AG04449 (cell line): ENCODE results near the gene TRAF7.

ENCODE experiments used
- CTCF ChIA-PET: fragments of 350-600 bp; formaldehyde crosslinking; extraction: SDS; loops from one replicate; lab custom pipeline; 2021; ENCODE audit warnings: antibody characterized with exemption; lab: Yijun Ruan, JAX
- POLR2A ChIA-PET: fragments of 400-600, 350-600 bp; formaldehyde crosslinking; extraction: SDS; loops from one replicate; lab custom pipeline; 2020; ENCODE audit warnings: antibody characterized with exemption, inconsistent platforms; lab: Yijun Ruan, JAX
- DNase-seq: peaks from one replicate; pipeline ENCODE4 v3.0.0-alpha.2; 2010; ENCODE audit warnings: low read depth, low spot score
- H3K4me3 ChIP-seq: 2 replicates; pipeline ENCODE4 v1.5.1; 2011; ENCODE audit warnings: low read depth, mild to moderate bottlenecking, control low read depth, low read length
- TF ChIP-seq, protein P1 (sequence below): IDR thresholded peaks from one replicate; pipeline ENCODE4 v1.5.1; 2011; ENCODE audit warnings: mild to moderate bottlenecking, moderate library complexity, low read length, control low read depth, inconsistent platforms; ENCODE audit not compliant: insufficient read depth; ENCODE audit errors: missing control alignments

The TRAF7 gene

DNA sequence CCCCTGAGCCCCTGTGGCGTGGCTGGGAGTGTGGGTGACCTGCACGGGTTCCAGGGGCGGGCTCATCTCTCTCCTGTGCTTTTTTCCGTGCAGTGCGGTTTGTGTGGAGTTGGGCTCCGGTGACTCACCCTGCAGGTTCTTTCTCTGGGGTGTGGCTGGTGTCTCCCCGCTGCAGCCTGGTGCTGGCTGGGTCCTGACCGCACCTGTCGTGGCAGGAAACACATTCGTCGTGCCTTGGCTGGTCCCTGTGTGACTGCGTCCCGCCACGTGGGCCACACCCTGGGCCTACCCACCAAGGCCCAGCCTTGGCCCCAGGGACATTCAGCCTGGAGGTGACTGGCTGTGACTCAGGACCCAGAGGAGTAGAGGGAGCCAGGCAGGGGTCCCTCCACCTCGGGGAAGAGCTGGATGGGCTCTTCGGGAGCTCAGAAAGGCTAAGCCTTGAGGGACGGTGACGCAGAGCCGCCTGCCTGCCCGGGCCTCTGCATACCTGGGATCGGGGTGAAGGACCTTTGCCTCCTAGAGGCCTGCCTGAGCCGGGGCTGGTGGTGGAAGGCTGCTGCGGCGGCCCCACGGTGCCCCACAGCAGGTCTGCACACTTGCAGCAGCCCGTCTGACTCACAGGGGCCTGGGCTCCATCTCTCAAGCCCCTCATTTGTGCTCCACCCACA, 7.8 kb downstream of the TRAF7 start:
- no peak for DNase-seq
- ChIA-PET POLR2A (interaction anchor here (1.3 kb wide), 1 partner anchor 8 kb away, joined by 4 read pairs; the partner anchor contains the start of gene TRAF7), CTCF (no interaction called here)
- no peak overlapping the region for H3K4me3 ChIP-seq
- TF ChIP-seq, protein P1, sequence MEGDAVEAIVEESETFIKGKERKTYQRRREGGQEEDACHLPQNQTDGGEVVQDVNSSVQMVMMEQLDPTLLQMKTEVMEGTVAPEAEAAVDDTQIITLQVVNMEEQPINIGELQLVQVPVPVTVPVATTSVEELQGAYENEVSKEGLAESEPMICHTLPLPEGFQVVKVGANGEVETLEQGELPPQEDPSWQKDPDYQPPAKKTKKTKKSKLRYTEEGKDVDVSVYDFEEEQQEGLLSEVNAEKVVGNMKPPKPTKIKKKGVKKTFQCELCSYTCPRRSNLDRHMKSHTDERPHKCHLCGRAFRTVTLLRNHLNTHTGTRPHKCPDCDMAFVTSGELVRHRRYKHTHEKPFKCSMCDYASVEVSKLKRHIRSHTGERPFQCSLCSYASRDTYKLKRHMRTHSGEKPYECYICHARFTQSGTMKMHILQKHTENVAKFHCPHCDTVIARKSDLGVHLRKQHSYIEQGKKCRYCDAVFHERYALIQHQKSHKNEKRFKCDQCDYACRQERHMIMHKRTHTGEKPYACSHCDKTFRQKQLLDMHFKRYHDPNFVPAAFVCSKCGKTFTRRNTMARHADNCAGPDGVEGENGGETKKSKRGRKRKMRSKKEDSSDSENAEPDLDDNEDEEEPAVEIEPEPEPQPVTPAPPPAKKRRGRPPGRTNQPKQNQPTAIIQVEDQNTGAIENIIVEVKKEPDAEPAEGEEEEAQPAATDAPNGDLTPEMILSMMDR, result no peak

DNA sequence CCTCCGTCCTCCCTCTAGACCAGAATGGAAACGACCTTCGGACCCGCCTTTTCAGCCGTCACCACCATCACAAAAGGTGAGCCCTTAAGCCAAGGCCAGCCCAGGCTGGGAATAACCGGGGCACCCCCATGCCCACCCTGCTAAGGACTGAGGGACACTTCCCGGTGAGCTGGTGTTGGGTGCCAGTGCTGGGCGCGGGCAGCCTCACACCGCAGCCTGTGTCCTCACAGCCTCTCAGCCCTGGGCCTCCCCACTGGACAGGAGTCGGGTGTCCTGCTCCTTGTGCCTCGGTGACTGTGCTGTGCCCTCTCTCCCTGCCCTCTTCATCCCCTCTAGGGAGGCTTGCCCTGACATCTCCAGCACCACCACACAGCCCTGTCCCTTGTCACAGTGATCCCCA, 10.3 kb downstream of the TRAF7 start:
- POLR2A ChIA-PET, result interaction anchor here (2.1 kb wide), 1 partner anchor 11 kb away, joined by 12 read pairs; the partner anchor contains the start of gene TRAF7
- TF ChIP-seq, protein P1, result no peak
- CTCF ChIA-PET, result no interaction called here
- DNase-seq, result no peak
- H3K4me3 ChIP-seq, result no peak overlapping the region

DNA sequence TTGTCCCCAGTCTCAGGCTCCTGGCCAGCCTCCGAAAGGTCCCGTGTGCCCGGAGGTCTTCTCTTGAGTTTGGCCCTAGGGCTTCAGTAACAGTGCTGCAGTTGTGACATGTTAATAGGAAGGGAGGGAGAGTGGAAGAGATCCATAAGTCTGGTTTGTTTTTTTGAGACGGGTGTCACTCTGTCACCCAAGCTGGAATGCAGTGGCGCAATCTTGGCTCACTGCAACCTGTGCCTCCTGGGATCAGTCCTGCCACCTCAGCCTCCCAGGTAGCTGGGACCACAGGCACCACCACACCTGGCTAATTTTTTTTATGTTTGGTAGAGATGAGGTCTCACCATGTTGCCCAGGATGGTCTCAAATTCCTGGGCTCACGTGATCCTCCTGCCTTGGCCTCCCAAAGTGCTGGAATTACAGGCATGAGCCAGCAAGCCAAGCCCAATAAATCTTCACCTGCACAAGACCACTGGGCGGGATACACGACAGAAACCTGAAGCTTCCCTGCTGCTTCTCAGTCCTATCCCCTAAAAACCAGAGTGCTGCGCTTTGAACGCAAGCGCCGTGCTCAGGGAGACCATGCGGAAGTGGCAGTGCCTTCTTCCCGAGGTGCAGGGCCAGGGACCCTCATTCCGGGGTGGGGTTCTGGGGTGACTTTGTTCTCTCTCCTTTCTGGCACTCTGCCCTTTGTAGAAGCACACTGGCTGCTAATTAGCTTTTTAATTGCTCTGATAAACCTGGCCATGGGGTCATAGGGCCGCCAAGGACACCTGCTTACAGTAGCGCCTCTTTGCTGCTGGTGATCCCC, 10.9 kb downstream of the TRAF7 start:
- ChIA-PET CTCF (interaction anchor here (0.7 kb wide), 1 partner anchor 14 kb away, joined by 3 read pairs; no protein-coding TSS in a partner anchor), POLR2A (interaction anchor here (2.1 kb wide), 1 partner anchor 11 kb away, joined by 12 read pairs; the partner anchor contains the start of gene TRAF7)
- TF ChIP-seq, protein P1, result no peak
- DNase-seq, result no peak
- H3K4me3 ChIP-seq, result no peak overlapping the region

DNA sequence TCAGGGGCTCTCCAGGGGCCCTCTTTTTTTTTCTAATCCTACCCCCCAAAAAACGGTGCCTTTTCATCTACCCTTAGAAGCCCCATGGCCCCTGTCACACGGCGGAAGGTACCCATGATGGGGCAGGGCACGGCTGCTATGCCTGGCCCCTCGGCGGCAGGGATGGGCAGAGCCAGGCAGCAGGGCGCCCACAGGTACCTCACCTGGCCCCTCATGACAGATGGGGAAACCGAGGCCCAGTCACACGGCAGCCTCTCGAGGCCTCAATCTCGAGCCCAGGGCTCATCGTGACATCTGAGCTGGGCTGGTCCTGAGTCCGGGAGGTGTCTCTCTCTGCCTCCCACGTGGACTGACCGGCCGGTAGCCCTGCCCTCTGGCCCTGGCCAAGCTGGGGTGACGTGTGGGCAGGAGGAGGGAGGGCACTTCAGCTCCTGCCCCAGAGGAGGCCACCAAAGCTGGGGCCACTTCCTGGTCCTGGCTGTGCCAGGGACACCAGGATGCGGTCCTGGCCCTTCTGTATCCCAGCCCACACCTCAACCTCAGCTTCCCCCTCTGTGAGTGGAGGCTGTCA, 11.6 kb downstream of the TRAF7 start:
- CTCF ChIA-PET, result interaction anchor here (0.7 to 1.1 kb wide), 2 partner anchors 10 to 14 kb away, joined by 3 to 4 read pairs; no protein-coding TSS in a partner anchor
- no peak for DNase-seq
- POLR2A ChIA-PET, result interaction anchor here (2.1 kb wide), 1 partner anchor 12 kb away, joined by 12 read pairs; the partner anchor contains the start of gene TRAF7
- TF ChIP-seq, protein P1, result no peak
- H3K4me3 ChIP-seq, result no peak overlapping the region

DNA sequence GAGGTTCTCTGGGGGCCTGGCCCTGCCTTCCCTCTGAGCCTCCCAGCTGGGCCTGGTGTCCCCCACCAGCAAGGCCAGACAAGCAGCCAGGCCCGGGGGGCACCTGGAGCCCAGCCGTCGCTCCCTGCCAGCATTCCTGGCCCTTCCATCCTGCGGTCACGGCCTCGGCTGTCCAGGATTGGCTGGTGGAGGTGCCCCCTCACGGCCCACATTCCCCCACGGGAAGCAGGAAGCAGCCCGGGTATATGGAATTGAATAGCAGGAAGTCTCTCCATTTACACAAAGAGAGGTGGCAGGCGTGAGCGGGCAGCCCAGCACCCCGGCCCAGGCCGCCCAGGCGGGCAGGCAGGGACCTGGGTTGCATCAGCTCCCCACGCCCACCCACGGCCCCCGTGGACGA, 14.5 kb downstream of the TRAF7 start:
- TF ChIP-seq, protein P1, result no peak
- no peak overlapping the region for H3K4me3 ChIP-seq
- POLR2A ChIA-PET, result interaction anchor here (0.7 kb wide), 1 partner anchor 15 kb away, joined by 4 read pairs; the partner anchor contains the start of gene TRAF7
- no peak for DNase-seq
- CTCF ChIA-PET, result no interaction called here
